ENCODE data around the gene OR2S2.
A peak's percentile ranks its signal among the peaks of the same experiment; 100 is the strongest.
"Not testable (repeated sequence)": the region's sequence is repeated elsewhere in the genome, so short reads cannot be mapped to it uniquely, and the experiment has no call there.

OR2S2 gene, protein sequence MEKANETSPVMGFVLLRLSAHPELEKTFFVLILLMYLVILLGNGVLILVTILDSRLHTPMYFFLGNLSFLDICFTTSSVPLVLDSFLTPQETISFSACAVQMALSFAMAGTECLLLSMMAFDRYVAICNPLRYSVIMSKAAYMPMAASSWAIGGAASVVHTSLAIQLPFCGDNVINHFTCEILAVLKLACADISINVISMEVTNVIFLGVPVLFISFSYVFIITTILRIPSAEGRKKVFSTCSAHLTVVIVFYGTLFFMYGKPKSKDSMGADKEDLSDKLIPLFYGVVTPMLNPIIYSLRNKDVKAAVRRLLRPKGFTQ

GRCh38 chr9:35958104-35958837 lies at the start of gene OR2S2:
Gene OR2S2, minus strand, starts transcription at chr9:35958154. Its CDS starts 56 bp downstream, at chr9:35958098.
- no peak for DNase-seq

DNA sequence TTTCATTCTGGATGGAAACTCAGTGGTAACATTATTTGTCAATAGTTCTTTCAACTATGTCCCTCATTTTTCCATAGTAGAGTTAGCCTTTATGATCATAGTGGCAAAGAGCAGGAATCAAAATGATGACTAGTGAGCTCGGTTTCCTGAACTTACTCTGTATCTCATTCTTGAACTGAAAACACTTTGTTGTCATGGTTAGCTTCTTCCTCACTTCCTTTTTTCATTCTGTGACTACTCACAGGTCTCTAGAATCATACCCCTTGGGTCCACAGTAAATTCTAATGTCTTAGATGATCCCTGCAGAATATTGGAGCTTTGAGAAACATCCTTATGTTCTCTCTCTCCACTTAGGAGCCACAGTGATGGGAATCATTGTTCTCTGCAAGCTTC lies 49.4 kb upstream of the OR2S2 start:
- no peak for DNase-seq

GRCh38 chr9:36006549-36007315 lies 48.8 kb upstream of the OR2S2 start:
- no peak for DNase-seq

GRCh38 chr9:36005891-36006290 lies 47.9 kb upstream of the OR2S2 start:
- DNase-seq: no peak

GRCh38 chr9:35998333-35998732 lies 40.4 kb upstream of the OR2S2 start:
- no peak for DNase-seq

- not testable (repeated sequence) for DNase-seq
Observed at GRCh38 chr9:35997016-35997415, 39.1 kb upstream of the OR2S2 start.

DNA sequence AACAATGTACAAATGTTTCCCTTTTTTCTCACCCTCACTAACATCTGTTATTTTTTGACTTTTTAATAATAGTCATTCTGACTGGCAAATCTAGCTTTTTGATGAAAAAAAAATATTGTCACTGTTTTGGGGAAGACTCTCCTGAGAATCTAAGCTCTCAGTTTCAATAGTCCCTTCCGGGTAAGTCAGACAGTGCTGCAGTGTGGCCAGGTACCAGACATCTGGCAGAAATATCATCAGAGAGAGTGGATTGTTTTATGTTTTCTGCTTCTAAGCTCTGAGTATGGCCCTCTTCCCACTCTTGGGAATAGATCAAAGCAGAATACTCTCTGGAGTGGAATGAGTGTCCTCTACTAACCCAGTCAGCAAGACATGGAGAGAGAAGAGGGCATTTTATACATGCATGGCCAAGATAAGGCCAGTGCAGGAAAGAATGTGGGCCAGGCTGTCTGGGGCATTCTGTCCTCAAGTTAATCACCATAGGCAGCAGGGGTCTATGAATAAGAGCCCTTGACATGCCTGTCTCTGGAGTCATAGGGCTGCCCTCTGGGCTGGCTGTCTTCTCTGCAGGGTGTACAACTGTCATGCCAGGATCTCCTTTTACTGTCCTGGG lies 38.5 kb upstream of the OR2S2 start:
- DNase-seq: no peak

- no peak for DNase-seq
Observed at GRCh38 chr9:35994959-35995358, 37.0 kb upstream of the OR2S2 start.

GRCh38 chr9:35993976-35994720 lies 36.2 kb upstream of the OR2S2 start:
- DNase-seq: no peak

DNA sequence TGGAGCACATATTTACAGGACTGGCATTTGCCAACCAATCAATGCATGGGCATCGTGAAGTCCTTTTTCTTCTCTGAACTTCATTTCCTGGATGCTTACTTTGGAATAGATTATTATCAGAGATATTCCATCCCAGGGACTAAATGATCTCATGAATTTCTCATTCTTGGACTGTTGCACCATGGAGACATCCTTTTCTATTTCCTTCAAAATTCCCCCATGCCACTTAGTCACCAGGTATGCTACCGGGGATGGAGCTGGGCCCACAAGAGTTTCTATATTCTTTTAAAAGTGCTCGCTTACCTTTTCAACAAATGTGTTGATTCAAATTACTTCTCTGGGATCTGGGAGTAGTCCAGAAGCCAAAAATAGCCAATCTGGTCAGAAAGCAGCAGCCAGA lies 35.2 kb upstream of the OR2S2 start:
- DNase-seq: not testable (repeated sequence)

DNA sequence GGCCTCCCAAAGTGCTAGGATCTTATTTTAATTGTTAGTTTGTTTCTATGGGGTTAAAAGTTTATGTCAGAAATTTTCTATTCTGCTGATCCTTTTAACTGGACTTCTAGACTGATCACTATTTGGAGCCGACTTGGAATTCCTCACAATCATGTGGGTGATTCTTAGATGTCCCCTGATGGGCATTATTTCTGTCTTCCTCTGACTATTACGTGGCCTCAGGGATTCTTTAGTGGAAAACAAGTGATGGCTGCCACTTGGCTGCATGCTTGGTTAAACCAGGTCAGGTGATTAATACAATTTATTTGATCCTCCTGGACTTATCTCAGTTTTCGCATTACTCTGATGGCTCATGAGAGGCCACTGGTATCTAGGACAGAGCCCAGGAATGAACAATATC lies 32.2 kb upstream of the OR2S2 start:
- DNase-seq: no peak

DNA sequence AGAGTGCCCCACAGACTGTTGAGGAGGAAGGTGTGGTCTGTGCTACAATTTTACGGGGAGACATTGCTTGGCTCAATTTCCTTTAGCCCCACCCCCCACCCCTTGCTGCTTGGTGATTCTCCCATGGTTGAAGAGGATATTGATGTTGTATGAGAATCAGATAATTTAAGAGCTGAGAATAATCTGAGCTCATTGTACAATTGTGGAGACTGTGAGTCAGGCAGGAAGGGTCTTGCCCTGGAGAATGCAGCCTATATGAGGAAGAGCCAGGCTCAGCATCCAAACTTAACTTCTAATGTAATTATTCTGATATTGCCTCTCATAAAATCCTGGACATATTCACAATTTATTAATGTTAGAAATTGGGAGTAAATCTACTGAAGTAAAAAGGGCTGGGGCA lies 26.1 kb upstream of the OR2S2 start:
- no peak for DNase-seq

DNA sequence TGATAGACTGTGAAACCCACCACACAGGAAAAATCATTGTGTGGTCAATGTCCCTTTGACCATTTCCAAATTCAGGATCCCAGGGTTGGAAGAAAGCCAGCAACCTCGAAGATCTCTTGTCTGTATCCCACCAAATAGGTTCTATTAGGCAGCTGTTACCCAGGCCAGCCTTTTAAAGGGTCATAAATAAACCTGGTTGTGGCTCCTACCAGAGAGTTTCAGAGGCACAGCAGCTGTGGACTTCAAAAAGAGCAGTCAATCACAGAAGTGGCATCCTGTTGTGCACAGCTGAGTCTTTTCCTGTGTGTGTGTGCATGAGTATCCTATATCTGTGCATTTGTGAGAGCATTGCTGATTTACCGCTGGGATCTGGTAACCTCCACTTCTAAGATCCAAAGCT lies 23.7 kb upstream of the OR2S2 start:
- DNase-seq: no peak

DNA sequence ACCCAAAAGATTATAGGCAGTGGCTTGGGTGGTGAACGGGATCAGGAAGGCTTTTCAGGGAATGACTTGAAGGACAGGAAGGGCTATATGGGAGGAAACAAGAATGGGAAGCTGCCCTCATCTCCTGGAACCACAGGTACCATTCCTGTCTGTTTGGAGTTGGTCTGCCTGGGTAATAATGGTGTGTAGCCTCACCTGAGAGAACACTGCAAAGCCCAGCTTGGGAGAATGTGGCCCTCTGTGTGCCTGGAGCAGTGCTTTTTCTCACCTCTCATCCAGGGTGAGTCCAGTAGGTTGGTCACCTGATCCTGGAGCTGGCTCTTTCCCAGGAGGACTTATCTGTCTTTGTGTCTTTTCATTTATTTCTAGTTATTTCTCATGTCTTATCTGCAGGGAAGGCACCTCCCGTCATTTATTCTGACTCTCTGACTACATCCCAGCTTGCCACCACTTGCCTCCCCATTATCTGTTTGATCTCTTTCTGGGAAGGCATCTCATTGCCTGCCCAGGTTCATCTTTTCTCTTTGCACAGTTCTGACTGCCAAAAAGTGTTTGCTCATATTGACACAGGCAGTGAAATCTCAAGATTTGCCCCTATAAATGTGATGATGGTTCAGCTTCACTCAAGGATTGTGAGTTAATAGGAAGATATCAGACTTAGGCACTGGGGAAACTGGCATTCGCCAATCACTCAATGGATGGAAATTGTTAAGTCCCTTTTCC lies 22.5 kb upstream of the OR2S2 start:
- no peak for DNase-seq

GRCh38 chr9:35978792-35979191 lies 20.8 kb upstream of the OR2S2 start:
- no peak for DNase-seq

DNA sequence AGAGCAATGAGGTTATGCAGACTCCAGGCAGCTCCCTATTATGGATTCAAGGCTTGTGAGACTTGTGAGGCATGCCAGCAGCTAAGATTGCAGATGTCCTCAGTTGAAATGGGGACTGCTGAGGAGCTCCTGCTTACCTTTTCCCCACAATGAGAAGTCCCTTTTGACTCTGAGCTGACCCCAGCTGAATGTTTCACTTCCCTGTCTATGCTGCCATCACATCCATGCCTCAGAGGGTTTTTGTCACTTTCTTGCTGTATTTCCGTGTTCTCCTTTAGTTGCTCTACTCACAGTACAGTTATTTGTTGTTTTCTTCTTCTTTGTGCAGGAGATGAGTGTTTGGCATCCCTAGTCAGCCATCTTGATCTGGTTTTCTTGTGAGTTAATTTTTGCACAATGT lies 18.8 kb upstream of the OR2S2 start:
- DNase-seq: no peak

DNA sequence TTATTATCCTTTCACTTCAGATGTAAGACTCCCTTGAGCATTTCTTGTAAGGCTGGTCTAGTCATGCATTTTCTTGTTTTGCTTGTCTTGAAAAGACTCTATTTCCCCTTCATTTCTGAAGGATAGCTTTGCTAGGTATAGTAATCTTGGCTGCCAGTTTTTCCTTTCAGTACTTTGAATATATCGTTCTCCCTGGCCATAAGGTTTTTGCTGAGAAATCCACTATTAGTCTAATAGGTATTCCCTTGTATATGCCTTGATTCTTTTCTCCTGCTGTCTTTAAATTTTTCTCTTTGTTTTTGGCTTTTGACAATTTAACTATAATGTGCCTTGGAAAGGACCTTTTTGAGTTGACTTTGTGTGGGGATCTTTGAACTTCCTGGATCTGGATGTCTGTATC lies 16.8 kb upstream of the OR2S2 start:
- DNase-seq: no peak

DNA sequence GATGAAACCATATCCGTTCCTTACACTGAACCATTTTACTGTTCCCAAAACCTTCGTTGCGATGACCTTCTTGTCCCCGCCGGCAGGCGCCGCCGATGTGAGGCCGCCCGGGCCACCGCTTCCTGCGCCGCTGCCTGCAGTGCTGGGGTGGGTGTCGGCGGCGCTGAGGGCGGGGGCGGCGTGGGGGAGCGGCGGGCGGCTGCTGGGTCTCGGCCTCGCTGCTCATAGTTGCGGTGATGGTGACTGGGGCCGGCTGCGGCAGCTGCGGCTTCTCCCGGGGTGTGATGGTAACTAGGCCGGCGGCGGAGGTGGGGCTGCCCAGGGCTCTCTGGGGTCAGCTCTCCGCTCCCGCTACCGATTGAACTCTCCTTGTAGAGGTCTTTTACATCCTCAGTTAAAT lies 14.1 kb upstream of the OR2S2 start:
- DNase-seq: peak; percentile 67

DNA sequence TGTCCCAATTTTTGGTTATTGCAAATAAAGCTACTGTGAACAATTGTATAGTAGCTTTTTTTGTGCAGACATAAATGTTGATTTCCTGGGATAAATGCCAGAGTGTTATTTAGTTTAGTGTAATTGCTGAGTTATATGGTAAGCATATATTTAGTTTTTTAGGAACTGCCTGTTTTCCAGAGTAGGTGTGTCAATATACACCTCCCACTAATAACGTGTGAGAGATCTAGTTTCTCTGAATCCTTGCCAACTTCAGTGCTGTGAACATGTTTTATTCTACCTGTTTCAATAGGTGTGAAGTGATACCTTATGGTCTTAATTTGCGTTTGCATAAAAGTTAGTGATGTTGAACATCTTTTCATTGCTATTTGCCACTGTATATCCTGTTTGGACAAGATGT lies 9.1 kb upstream of the OR2S2 start:
- DNase-seq: no peak

GRCh38 chr9:35966433-35966832 lies 8.5 kb upstream of the OR2S2 start:
- DNase-seq: no peak

- DNase-seq: no peak
Observed at GRCh38 chr9:35965011-35965410, 7.1 kb upstream of the OR2S2 start.

Data from activated effector memory CD4-positive, alpha-beta T cell treated with anti-CD3 and anti-CD28 coated beads, Interleukin-2, amount 50 U/mL, for 16 hours (primary cell).